Cardiac septum (tissue), 1 donor: Measurements from ENCODE around the gene VPS72. TPM values are rescaled to one million over a fixed set of nuclear protein-coding genes. Genes with fewer than 3 reads are reported as not detected.
A peak's percentile ranks its signal among the peaks of the same experiment; 100 is the strongest.
"Not testable (repeated sequence)": the region's sequence is repeated elsewhere in the genome, so short reads cannot be mapped to it uniquely, and the experiment has no call there.

ENCODE experiments used
- DNase-seq: peaks from one replicate; pipeline ENCODE4 v3.0.0-alpha.2; 2020; ENCODE audit warnings: low spot score
- intact Hi-C: fragments of 100-400 bp; cut with DNase I; formaldehyde crosslinking; loops from one replicate; pipeline ENCODE4 v1.14.0; 2022
- long read RNA-seq: library from polyadenylated mRNA; unstranded; transcript quantifications from one replicate; pipeline ENCODE4 v2.0.0, GENCODE V29; 2021
- total RNA-seq: library from RNA; stranded (reverse); fragmentation: NEBNext Ultra II Directional; extraction: Animal tissue kit (Norgen Biotek cat#: 25700); gene quantifications from one replicate; pipeline ENCODE4 v1.2.1, GENCODE V29; 2021
- donor health status: DM: no; HTN: no; CAD: no.

The VPS72 gene, protein sequence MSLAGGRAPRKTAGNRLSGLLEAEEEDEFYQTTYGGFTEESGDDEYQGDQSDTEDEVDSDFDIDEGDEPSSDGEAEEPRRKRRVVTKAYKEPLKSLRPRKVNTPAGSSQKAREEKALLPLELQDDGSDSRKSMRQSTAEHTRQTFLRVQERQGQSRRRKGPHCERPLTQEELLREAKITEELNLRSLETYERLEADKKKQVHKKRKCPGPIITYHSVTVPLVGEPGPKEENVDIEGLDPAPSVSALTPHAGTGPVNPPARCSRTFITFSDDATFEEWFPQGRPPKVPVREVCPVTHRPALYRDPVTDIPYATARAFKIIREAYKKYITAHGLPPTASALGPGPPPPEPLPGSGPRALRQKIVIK
- 34.1 TPM for total RNA-seq
- long read RNA-seq, transcript VPS72-202 (6 exons, 1,527 nt), result major isoform, 34 of 41 reads
- long read RNA-seq, partial matches to known transcripts, result 3 of 41 reads
- long read RNA-seq, other reads (novel, unspliced or antisense), result 4 of 41 reads

DNA sequence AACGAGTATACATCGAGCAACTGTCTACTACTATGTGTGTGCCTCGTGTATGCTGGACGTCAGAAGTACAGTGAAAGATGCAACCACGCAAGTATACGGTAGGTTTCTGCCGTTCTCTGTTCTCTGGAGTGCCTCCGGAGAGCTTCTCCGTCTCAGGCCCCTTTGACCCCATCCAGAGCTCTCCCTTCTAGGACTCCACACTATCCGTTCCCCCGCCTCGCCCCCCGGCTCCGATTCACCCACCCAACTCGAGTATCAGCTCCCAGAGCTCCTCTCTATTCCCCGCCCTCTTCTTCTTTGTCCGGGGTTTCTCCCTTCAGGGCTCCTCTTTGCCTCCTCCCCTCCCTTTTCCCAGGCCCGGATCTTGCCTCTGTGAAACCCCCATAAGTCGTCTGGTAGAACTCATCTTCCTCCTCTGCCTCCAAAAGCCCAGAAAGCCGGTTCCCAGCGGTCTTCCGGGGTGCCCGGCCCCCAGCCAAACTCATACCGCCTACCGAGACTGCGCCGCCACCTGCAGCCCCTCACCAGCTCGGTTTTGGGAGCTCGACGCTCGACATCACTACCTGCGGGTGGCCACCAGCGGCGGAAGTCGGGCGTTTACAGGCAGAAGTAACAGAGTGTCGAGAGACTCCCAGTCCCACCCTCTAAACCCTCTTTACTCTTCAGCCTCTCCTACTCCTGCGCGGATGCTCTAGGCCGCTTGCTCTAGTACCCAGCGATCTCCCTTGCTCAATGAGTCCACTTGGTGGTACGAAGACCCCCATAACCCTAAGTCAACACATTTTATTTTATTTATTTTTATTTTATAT lies at the start of gene VPS72:
TSS of gene VPS72 (minus strand) at position 561 of the 809 bp plus-strand sequence. CDS start at position 485, 76 bp downstream.
- DNase-seq, result peak; percentile 94

DNA sequence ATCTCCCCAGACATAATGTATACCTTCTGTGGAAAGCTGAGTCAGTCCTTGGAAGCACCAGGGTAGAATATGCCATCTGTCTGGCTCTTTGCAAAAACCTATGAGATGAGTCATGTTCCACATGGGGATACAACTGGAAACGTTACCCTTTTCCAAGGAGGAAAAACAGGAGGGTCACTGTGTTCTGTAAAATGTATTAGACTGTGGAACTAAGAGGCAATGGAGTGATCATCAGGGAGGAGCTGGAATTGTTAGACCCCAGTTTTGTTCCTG lies 48.4 kb upstream of the VPS72 start:
- DNase-seq, result no peak
- intact Hi-C loops, result no loop called here

More for the DNA sequence above, at the start of gene VPS72:
- intact Hi-C loops, result no loop called here

DNA sequence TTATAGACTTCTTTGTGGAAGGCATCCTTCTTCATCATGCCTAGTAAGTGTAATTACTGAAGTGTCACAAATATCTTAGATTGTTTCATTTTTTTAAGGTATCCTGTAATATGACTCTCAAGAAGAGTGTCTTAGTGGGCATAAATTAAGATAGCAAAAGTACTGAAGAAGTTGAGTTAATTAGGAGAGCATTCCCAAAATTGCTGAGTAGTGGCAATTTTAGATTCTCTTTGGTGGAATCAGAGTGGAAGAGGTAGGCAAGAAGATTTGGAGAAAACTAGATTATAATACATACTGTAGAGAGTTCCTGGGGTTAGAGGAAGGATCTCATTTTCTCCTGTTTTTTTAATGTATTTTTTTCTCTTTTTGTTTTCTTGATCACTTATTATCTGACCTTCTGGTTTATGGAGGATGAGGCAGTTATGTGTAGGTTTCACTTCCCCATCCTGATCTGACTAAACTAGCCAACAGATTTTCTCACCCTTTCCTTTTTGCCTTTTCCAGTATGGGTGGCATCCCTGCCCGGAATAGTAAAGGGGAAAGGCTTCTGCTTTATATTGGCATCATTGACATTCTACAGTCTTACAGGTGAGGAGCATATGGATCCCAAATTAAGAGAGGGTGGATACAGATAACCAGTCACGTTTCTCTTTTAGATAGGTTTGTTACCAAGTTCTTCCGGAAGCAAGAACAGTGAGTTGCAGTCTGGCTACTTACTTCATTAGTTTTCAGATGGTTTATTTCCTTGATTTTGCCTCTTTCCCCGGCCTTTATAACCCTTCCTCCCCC lies 47.9 kb upstream of the VPS72 start:
- intact Hi-C loops, result no loop called here
- DNase-seq, result no peak

DNA sequence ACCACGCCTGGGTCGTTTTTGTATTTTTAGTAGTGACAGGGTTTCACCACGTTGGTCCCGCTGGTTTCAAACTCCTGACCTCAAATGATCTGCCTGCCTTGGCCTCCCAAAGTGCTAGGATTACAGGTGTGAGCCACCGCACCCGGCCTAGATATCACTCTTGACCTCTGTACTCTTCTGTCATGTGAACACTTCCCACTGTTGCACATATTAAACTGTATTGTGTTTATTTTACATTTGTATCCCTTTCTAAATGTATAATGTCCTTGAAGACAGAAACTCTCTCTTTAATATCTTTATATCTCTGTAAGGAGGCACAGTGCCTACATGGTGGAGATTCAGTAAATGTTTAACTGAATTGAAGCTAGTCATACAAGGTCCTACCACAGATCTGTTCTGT lies 45.2 kb upstream of the VPS72 start:
- DNase-seq, result no peak
- intact Hi-C loops, result no loop called here

DNA sequence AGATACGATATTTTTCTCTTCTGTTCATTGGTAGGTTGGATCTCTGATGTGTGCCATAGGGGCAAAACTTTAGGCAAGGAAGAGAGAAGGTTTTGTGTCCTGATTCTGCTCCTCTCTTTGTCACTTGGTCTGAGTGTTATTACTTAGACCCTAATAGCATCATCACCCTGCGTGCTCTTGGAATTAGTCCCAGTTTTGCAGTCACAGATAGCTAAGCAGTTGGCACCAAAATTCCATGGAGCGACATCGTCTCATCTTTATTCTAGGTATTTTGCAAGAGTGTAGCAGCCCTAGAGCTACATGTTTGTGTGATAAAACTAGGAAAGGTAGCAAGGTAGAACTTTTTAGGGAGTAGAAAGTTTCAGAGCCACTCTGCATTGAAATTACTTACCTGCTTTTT lies 32.1 kb upstream of the VPS72 start:
- intact Hi-C loops, result no loop called here
- no peak for DNase-seq

DNA sequence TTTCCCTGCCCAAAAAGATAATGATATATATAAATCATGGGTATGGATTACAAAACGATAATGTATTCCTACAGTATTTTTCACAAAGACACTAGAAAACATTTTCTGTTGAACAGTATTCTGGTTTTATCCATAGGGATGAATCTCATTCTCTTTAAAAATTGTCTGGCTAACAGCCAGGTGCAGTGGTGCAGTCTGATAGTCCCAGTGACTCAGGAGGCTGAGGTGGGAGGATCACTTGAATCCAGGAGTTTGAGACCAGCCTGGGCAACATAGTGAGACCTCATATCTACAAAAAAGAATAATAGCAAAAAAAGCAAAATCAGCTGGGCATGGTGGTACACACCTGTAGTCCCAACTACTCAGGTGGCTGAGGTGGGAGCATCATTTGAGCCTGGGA lies 31.6 kb upstream of the VPS72 start:
- no peak for DNase-seq
- intact Hi-C loops, result no loop called here

DNA sequence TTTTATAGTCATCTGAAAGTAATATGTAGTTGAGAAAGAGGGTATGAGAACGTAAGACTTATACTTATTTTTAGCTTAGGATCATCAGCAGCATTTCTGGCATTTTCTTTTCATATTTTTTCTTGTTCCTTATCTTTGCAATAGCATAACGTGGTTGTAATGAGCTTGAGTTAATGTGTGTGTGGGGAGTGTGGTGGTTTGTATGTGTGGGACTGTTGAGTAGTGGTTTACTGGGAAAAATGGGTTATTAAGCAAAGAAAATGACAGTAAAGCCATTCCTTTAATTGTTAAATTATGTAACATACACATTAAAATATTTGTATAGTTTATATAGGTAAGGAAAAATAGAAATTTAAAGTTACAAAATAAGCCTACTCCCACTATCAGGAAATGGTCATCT lies 23.6 kb upstream of the VPS72 start:
- DNase-seq, result no peak
- intact Hi-C loops, result no loop called here

DNA sequence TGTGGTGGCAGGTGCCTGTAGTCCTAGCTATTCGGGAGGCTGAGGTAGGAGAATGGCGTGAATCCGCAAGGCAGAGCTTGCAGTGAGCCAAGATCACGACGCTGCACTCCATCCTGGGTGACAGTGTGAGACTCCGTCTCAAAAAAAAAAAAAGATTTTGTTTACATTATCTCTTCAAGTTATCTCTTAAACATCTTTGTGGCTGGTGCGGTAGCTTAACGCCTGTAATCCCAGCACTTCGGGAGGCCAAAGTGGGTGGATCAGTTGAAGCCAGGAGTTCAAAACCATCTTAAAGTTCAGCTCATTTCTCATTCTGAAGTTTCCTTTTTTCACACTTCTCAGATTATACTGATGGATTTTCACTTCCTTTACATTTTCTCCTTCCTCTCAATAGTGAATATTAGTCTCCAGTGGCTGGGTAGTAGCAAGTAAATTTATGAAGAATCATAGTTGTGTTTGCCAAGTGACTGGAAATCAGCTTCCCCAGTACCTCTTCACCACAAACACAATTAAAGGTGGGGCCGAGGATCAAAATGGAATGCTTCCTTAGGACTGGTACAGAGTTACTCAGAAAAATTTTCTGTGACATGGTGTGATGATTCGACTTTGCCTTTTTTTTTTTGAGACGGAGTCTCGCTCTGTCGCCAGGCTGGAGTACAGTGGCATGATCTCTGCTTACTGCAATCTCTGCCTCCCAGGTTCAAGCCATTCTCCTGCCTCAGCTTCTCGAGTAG lies 22.1 kb upstream of the VPS72 start:
- intact Hi-C loops, result no loop called here
- DNase-seq, result no peak

DNA sequence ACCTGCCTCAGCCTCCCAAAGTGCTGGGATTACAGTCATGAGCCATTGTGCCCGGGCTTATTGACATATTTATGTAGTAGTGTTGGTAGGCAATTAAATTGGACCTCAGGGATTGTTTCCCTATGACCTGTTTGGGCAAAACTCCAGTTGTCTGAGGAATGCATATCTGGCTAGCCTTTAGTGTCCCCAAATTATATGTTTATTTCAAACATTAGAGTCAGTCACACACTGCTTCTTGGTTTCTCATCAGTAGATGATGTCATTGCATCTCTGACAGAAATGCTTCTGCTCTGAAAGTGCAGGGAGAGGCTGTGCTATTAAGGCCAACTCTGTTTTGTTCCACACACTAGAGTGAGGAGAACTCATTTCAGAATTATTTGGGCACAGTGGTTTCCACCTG lies 20.8 kb upstream of the VPS72 start:
- intact Hi-C loops, result no loop called here
- no peak for DNase-seq

DNA sequence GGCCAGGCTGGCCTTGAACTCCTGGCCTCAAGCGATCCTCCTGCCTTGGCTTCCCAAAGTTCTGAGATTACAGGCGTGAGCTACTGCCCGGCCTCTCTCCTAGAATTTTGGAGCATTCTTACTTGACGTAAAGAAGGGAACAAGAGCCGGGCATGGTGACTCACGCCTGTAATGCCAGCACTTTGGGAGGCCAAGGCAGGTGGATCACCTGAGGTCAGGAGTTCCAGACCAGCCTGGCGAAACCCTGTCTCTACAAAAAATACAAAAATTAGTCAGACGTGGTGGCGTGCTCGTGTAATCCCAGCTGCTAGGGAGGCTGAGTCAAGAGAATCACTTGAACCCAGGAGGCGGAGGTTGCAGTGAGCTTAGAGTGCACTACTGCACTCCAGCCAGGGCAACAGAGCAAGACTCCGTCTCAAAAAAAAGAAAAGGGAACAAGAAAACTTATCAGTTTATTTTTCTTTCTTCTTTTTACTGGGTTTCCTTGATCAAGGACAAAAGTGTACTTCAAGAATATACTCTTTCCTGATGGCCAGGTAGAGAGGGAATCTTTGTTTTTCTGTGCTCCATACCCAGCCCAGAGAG lies 15.5 kb upstream of the VPS72 start:
- DNase-seq, intact Hi-C loops: not testable (repeated sequence)

DNA sequence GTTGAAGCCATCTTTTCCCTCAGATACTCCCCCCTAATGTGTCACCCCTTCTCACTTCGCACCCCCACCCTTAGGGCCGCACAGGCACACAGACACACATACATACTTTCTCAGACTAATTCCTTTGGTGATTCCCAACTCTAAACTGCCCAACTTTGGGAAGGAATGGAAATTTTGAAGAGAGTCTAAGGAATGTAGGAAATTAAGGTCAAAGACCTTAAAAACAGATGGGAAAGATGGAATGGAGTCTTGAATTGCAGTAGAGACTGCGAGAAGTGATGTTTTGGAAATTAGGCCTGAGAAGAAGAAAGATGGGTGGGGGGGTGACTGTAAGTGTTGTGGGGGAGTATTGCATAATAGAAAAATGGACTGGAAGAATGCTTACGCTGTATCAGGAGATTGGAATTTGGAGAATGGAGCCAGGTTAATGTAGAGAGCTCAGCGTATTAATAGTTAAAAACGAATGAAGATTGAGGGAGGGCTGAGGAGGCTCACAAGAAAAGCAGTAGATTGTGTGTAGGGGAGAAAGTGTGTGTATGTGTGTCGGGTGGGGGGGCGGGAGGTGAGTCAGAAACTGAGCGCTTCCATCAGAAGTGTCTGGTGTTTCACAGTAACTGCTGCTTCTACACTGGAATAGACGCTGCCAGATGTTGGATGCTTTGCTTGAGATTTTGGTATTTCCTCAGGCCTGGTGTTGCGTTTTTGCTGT lies 10.0 kb upstream of the VPS72 start:
- no peak for DNase-seq
- intact Hi-C loops, result loop anchor here (2.0 to 5.0 kb wide), 4 partner anchors 55 to 199 kb away; partner anchors contain the start of genes PI4KB, PSMB4 and PSMD4

DNA sequence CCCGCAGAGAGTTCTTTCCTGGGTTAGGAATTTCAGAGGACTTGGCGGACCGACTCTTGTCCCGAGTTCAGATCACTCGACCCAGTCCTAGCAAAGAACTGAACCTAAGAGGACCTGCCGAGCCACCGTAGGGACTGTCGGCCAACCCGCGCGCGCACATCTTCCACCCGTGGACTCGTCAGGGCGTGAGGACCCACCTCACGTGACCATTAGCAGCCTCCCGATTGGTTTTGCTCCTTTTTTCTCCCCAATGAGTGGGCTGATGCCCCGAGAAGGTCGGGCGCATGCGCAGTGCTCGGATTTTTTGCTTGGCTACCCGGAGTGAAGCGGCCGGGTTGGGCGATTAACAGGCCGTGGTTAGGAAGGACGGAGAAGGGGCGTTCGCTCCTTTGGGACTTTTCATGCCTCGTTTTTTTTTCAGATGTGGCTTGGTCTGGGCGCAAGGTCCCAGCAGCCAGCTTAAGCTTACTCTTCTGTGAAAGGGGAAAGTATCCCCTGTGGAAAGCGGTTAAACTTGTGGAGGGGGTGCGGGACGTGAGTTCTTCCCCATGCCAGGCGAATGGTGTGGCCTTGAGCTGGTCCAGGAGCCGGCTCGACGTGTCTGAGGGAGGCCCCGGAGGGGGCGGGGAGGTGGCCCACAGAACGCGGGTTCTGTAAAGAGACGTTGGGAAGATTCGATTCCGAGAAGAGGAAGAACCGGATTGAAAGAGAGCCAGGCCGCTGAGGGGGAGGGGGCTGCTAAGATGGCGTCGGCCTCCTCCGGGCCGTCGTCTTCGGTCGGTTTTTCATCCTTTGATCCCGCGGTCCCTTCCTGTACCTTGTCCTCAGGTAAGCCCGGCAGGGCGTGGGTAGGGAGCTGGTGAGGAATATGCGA lies 8.5 kb upstream of the VPS72 start, which contains the start of gene PIP5K1A:
TSS of gene PIP5K1A (plus strand) at position 299 of the 874 bp plus-strand sequence. CDS start at position 744, 445 bp downstream.
- intact Hi-C loops, result loop anchor here (2.0 to 5.0 kb wide), 4 partner anchors 56 to 200 kb away; partner anchors contain the start of genes PI4KB, PSMB4 and PSMD4

DNA sequence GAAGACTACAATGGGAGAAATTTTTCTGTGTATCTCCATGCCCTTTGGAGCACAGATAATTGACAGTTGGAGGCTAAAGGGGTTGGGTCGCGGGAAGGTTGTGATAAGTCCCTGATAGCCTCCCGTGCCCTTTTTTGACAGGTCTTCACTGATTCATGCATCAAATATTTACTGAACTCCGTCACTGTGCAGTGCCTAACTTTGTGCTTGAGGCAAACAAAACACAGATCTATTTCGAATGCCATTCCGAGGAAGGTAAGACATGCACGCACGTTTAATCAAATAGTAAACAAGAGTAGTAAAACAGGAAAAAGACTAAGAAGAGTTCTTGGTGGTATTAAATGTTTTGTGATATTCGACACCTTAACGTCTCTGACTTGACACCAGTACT lies 7.9 kb upstream of the VPS72 start:
- intact Hi-C loops, result loop anchor here (2.0 to 5.0 kb wide), 4 partner anchors 57 to 201 kb away; partner anchors contain the start of genes PI4KB, PSMB4 and PSMD4

More for the DNA sequence above, 8.5 kb upstream of the VPS72 start, which contains the start of gene PIP5K1A:
- DNase-seq, result peak; percentile 99

DNA sequence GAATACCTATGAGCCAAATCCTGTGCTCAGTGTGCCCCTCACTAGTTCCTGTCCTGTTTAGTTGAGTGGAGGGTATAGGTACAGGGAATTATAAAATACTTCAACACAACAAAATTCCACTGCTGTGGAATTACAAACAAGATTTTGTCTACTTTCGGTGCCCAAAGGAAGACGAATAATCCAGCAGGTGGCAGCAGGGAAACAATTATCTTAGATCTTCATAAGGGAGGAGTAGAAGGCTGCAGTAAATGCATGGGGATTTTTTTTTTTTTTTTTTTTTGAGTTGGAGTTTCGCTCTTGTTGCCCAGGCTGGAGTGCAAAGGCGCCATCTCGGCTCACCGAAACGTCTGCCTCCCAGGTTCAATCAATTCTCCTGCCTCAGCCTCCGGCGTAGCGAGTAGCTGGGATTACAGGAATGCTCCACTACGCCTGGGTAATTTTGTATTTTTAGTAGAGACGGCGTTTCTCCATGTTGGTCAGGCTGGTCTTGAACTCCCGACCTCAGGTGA lies 6.3 kb upstream of the VPS72 start:
- intact Hi-C loops, result loop anchor here (5.0 kb wide), 2 partner anchors 131 to 146 kb away; partner anchors contain the start of gene PI4KB
- DNase-seq, result no peak

More for the DNA sequence above, 7.9 kb upstream of the VPS72 start:
- no peak for DNase-seq

DNA sequence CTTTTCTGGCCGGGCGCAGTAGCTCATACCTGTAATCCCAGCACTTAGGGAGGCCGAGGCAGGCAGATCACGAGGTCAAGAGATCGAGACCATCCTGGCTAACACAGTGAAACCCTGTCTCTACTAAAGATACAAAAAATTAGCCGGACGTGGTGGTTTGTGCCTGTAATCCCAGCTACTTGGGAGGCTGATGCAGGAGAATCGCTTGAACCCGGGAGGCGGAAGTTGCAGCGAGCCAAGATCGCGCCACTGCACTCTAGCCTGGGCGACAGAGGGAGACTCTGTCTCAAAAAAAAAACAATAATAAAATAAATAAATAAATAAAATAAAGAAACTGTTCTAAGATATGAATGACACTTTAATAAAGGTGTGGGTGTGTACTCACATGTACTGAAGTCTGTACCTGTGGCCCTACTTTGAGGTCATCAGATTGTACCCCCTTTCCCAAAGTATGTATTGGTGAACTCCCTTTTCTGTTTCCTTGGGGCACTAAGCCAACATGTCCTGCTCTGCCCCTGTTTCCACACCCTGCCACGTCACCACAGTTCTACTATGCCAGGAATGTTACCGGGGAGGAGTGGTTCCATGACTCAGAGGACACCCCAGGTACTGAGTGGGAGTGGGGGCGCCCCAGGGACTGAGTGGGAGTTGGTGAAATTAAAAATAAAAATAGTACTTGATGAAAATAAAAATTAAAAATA lies 5.0 kb upstream of the VPS72 start:
- DNase-seq, result not testable (repeated sequence)
- intact Hi-C loops, result loop anchor here (1.0 to 5.0 kb wide), 3 partner anchors 56 to 147 kb away; partner anchors contain the start of gene PI4KB

DNA sequence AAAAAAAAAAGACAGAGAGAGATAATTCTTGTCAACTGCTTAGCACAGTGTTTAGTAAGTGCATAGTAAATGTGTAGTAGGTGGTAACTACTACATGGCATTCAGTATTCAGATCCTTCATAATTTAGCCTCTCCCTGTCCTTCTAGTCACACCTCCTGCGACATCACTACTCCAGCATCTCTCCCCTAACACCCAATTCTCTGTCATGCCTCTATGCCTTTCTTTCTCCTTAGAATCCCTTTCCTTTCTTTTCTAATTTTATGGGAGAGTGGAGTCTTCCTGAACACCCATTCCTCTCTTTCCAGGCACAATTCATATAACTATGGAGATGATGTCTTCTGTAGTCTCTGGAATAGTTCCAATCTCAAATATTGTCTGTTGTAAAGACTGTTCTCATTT lies 3.9 kb upstream of the VPS72 start:
- intact Hi-C loops, result no loop called here
- no peak for DNase-seq
